K562 (cell line): Measurements from ENCODE around the gene CARS2. TPM values are rescaled to one million over a fixed set of nuclear protein-coding genes. Genes with fewer than 3 reads are reported as not detected.
A peak's percentile ranks its signal among the peaks of the same experiment; 100 is the strongest.

ENCODE experiments used
- ATF7 ChIP-seq: fragments of 450-650 bp; IDR thresholded peaks from 2 replicates; pipeline ENCODE4 v1.7.1; 2014; ENCODE audit warnings: mild to moderate bottlenecking, moderate library complexity
- CREB1 ChIP-seq, 2 experiments: sonication (generic) in 1 of 2; formaldehyde crosslinking in 1 of 2; IDR thresholded peaks; 2 replicates each; pipeline versions ENCODE4 v1.6.1 to v1.8.0; 2012 to 2022; ENCODE audit warnings: inconsistent platforms in 1 of 2, mild to moderate bottlenecking in 1 of 2, missing genetic modification reagents in 1 of 2, moderate library complexity in 1 of 2
- CXXC5 ChIP-seq: fragments of 250-450 bp; sonication (Bioruptor Pico); IDR thresholded peaks from 2 replicates; pipeline ENCODE4 v1.8.0; 2022; ENCODE audit warnings: inconsistent platforms, mild to moderate bottlenecking, moderate library complexity
- DMBX1 ChIP-seq: fragments of 250-450 bp; sonication (Bioruptor Pico); IDR thresholded peaks from 2 replicates; pipeline ENCODE4 v1.8.0; 2022; ENCODE audit warnings: inconsistent platforms, mild to moderate bottlenecking, moderate library complexity, borderline replicate concordance
- E2F3 ChIP-seq: fragments of 250-450 bp; sonication (Bioruptor Pico); IDR thresholded peaks from 2 replicates; pipeline ENCODE4 v1.4.0; 2020; ENCODE audit warnings: mild to moderate bottlenecking
- E2F8 ChIP-seq: fragments of 450-650 bp; IDR thresholded peaks from 2 replicates; pipeline ENCODE4 v1.7.1; 2018; ENCODE audit warnings: mild to moderate bottlenecking, low read depth; ENCODE audit not compliant: partially characterized antibody
- ESRRA ChIP-seq: fragments of 450-650 bp; IDR thresholded peaks from 2 replicates; pipeline ENCODE4 v1.6.1; 2014; ENCODE audit warnings: low read depth, mild to moderate bottlenecking, moderate library complexity, borderline replicate concordance
- FOS ChIP-seq: IDR thresholded peaks from 3 replicates; pipeline ENCODE4 v1.6.1; 2011; ENCODE audit not compliant: insufficient read length; ENCODE audit errors: extremely low read depth
- FOSL1 ChIP-seq: fragments of 200-800 bp; sonication (Bioruptor generic); conservative IDR thresholded peaks from 2 replicates; pipeline ENCODE4 v1.6.1; 2016; ENCODE audit warnings: missing genetic modification characterization, missing compliant biosample characterization
- GABPB2 ChIP-seq: fragments of 250-450 bp; sonication (Bioruptor Pico); conservative IDR thresholded peaks from 2 replicates; pipeline ENCODE4 v1.5.1; 2021; ENCODE audit warnings: mild to moderate bottlenecking
- HDAC1 ChIP-seq, 2 experiments: fragments of 450-650 bp; IDR thresholded peaks; 2 replicates each; pipeline ENCODE4 v1.6.1; 2016 to 2017; ENCODE audit warnings: inconsistent platforms in 1 of 2, mild to moderate bottlenecking in 1 of 2, moderate library complexity in 1 of 2
- HNRNPH1 ChIP-seq: fragments of 200-400 bp; formaldehyde crosslinking; optimal IDR thresholded peaks from 2 replicates; pipeline ENCODE3; 2017; ENCODE audit warnings: low read depth, mild to moderate bottlenecking, low read length, moderate library complexity
- KDM5B ChIP-seq: fragments of 200-600 bp; sonication (generic); IDR thresholded peaks from 2 replicates; pipeline ENCODE4 v1.6.1; 2012; ENCODE audit warnings: low read depth, mild to moderate bottlenecking, moderate library complexity, low read length, control low read depth, inconsistent platforms; ENCODE audit not compliant: insufficient replicate concordance
- MEF2D ChIP-seq: conservative IDR thresholded peaks from 2 replicates; pipeline ENCODE4 v1.6.1; 2016; ENCODE audit warnings: low read depth, missing genetic modification characterization, missing compliant biosample characterization
- NRF1 ChIP-seq, 2 experiments: fragments of 450-650 bp; IDR thresholded peaks in 1 of 2; conservative IDR thresholded peaks in 1 of 2; 2 replicates each; pipeline ENCODE4 v1.6.1; 2014; ENCODE audit warnings: mild to moderate bottlenecking in 2 of 2
- PML ChIP-seq: IDR thresholded peaks from 2 replicates; pipeline ENCODE4 v1.6.1; 2012; ENCODE audit warnings: low read length, inconsistent platforms
- POLR2AphosphoS5 ChIP-seq: IDR thresholded peaks from 2 replicates; pipeline ENCODE4 v1.6.1; 2011; ENCODE audit warnings: mild to moderate bottlenecking, low read depth, low read length, moderate library complexity; ENCODE audit not compliant: control insufficient read depth, insufficient read depth
- POLR3A ChIP-seq: IDR thresholded peaks from 2 replicates; pipeline ENCODE4 v1.6.1; 2011; ENCODE audit warnings: borderline replicate concordance, mild to moderate bottlenecking, moderate library complexity; ENCODE audit not compliant: insufficient read length, insufficient read depth; ENCODE audit errors: extremely low read depth
- SP1 ChIP-seq: sonication (generic); formaldehyde crosslinking; IDR thresholded peaks from 2 replicates; pipeline ENCODE4 v1.8.1; 2022; ENCODE audit warnings: mild to moderate bottlenecking, missing genetic modification reagents
- TARDBP ChIP-seq: fragments of 450-650 bp; IDR thresholded peaks from 2 replicates; pipeline ENCODE4 v1.6.1; 2016
- polyA plus RNA-seq, 8 experiments: library from polyadenylated mRNA; depleted of rRNA in 4 of 8; stranded (reverse) in 5 of 8; unstranded in 3 of 8; fragments of >200 nt; fragmentation: Nextera tagmentation in 2 of 8; fragmentation: Illumina TruSeq in 1 of 8; extraction: Ambion mirVana in 2 of 8; extraction: Trizol in 1 of 8; gene quantifications; 2 replicates each; pipeline versions ENCODE4 v1.2.1 to v1.2.3, GENCODE V29; 2011 to 2014; ENCODE audit warnings: inconsistent platforms in 1 of 8, missing spikeins in 1 of 8
- total RNA-seq, 7 experiments: library from RNA; depleted of rRNA in 6 of 7; stranded (reverse); fragments of >200 nt in 6 of 7; fragmentation: Illumina TruSeq in 2 of 7; extraction: Trizol in 2 of 7; gene quantifications; 2 replicates each; pipeline versions ENCODE4 v1.2.1 to v1.2.3, GENCODE V29; 2011 to 2021; ENCODE audit warnings: low replicate concordance in 1 of 7
- TF ChIP-seq, protein P1 (sequence below), 2 experiments: fragments of 450-650 bp in 1 of 2; IDR thresholded peaks; 2 replicates each; pipeline ENCODE4 v1.6.1; 2011 to 2017; ENCODE audit warnings: low read depth in 2 of 2, antibody characterized with exemption in 1 of 2, borderline replicate concordance in 1 of 2, low read length in 1 of 2, mild to moderate bottlenecking in 1 of 2, mixed read lengths in 1 of 2; ENCODE audit not compliant: control insufficient read depth in 1 of 2

Gene CARS2
- total and polyA plus RNA-seq, 9 of the 15 experiments (the other 6 are each of a cell fraction or from before 2014, with no cell fraction given) = 1.7 to 37.4 (median 30.5) TPM

GRCh38 chr13:110712849-110713641 lies 7.1 kb upstream of the CARS2 start (continued):
- TF ChIP-seq, protein P1, sequence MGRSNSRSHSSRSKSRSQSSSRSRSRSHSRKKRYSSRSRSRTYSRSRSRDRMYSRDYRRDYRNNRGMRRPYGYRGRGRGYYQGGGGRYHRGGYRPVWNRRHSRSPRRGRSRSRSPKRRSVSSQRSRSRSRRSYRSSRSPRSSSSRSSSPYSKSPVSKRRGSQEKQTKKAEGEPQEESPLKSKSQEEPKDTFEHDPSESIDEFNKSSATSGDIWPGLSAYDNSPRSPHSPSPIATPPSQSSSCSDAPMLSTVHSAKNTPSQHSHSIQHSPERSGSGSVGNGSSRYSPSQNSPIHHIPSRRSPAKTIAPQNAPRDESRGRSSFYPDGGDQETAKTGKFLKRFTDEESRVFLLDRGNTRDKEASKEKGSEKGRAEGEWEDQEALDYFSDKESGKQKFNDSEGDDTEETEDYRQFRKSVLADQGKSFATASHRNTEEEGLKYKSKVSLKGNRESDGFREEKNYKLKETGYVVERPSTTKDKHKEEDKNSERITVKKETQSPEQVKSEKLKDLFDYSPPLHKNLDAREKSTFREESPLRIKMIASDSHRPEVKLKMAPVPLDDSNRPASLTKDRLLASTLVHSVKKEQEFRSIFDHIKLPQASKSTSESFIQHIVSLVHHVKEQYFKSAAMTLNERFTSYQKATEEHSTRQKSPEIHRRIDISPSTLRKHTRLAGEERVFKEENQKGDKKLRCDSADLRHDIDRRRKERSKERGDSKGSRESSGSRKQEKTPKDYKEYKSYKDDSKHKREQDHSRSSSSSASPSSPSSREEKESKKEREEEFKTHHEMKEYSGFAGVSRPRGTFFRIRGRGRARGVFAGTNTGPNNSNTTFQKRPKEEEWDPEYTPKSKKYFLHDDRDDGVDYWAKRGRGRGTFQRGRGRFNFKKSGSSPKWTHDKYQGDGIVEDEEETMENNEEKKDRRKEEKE (IDR thresholded peaks at IDR 0.05; ENCODE audit: borderline replicate concordance in 1 of 2, control insufficient read depth in 1 of 2, low read depth in 2 of 2, low read length in 1 of 2) = peak in 1 of 2 experiments; percentile 61; a peak in 1 of 4 replicates
- peak; percentile 96 for TF ChIP-seq POLR2AphosphoS5
- peak in 1 of 2 experiments; percentile 66; a peak in 2 of 4 replicates for TF ChIP-seq HDAC1 (IDR thresholded peaks at IDR 0.05)
- peak; percentile 85 for TF ChIP-seq SP1 (CRISPR knock-in tag)
- TF ChIP-seq E2F3 (CRISPR knock-in tag) = 0 out of 2 replicates have a peak, but pooled peaks have one; percentile 26
- peak; percentile 26; the same call in 1 of the 2 replicates for TF ChIP-seq CREB1 (IDR thresholded peaks at IDR 0.05)
- peak; percentile 37; the same call in 1 of the 2 replicates for TF ChIP-seq CREB1 (CRISPR knock-in tag; IDR thresholded peaks at IDR 0.05)
- TF ChIP-seq E2F8 = peak; percentile 43
- no peak for TF ChIP-seq DMBX1
- no peak; the same call in 1 of the 2 replicates for TF ChIP-seq ESRRA
- TF ChIP-seq ATF7 = peak; percentile 75
- peak; percentile 100 for TF ChIP-seq CXXC5 (CRISPR knock-in tag)
- no peak for TF ChIP-seq HNRNPH1
- TF ChIP-seq FOSL1 (tag) = 0 out of 2 replicates have a peak, but pooled peaks have one; percentile 51
- TF ChIP-seq NRF1 (conservative IDR thresholded peaks at IDR 0.05 in 1 of 2, IDR thresholded peaks at IDR 0.05 in 1 of 2) = peak; percentile 99
- peak; percentile 98 for TF ChIP-seq FOS
- TF ChIP-seq POLR3A = no peak
- TF ChIP-seq GABPB2 (CRISPR knock-in tag) = no peak
- peak; percentile 98 for TF ChIP-seq KDM5B
- TF ChIP-seq TARDBP = 0 out of 2 replicates have a peak, but pooled peaks have one; percentile 18
- TF ChIP-seq MEF2D (tag) = no peak
- peak; percentile 90 for TF ChIP-seq PML
